ENCODE data around the gene FEM1B.

The FEM1B gene

GRCh38 chr15:68279779-68280753, 2.5 kb downstream of the FEM1B start:
- DNase-seq, result peak; percentile 25
- in situ Hi-C loops (cut with MboI; ENCODE audit: low pct_unique_long_range_greater_than_20kb, low sequenced_read_pairs), result no loop called here

- no peak for DNase-seq
- in situ Hi-C loops (cut with MboI; ENCODE audit: low pct_unique_long_range_greater_than_20kb, low sequenced_read_pairs), result no loop called here
Measured at GRCh38 chr15:68281008-68281407, 3.5 kb downstream of the FEM1B start.

- no peak for DNase-seq
- in situ Hi-C loops (cut with MboI; ENCODE audit: low pct_unique_long_range_greater_than_20kb, low sequenced_read_pairs), result no loop called here
Measured at GRCh38 chr15:68283401-68283800, 5.9 kb downstream of the FEM1B start.

- no peak for DNase-seq
- in situ Hi-C loops (cut with MboI; ENCODE audit: low pct_unique_long_range_greater_than_20kb, low sequenced_read_pairs), result no loop called here
Measured at GRCh38 chr15:68284616-68285258, 7.2 kb downstream of the FEM1B start.

- in situ Hi-C loops (cut with MboI; ENCODE audit: low pct_unique_long_range_greater_than_20kb, low sequenced_read_pairs), result no loop called here
- no peak for DNase-seq
Measured at GRCh38 chr15:68285259-68285980, 7.9 kb downstream of the FEM1B start.

- DNase-seq, result no peak
- in situ Hi-C loops (cut with MboI; ENCODE audit: low pct_unique_long_range_greater_than_20kb, low sequenced_read_pairs), result no loop called here
Measured at GRCh38 chr15:68286256-68286655, 8.7 kb downstream of the FEM1B start.

GRCh38 chr15:68289057-68289456, 11.5 kb downstream of the FEM1B start:
- in situ Hi-C loops (cut with MboI; ENCODE audit: low pct_unique_long_range_greater_than_20kb, low sequenced_read_pairs), result no loop called here
- no peak for DNase-seq

GRCh38 chr15:68289621-68290352, 12.2 kb downstream of the FEM1B start:
- DNase-seq, result no peak
- in situ Hi-C loops (cut with MboI; ENCODE audit: low pct_unique_long_range_greater_than_20kb, low sequenced_read_pairs), result no loop called here

GRCh38 chr15:68290715-68291114, 13.2 kb downstream of the FEM1B start:
- in situ Hi-C loops (cut with MboI; ENCODE audit: low pct_unique_long_range_greater_than_20kb, low sequenced_read_pairs), result no loop called here
- DNase-seq, result no peak

- DNase-seq, result no peak
Measured at GRCh38 chr15:68292157-68292781, 14.7 kb downstream of the FEM1B start.

GRCh38 chr15:68292967-68293366, 15.4 kb downstream of the FEM1B start:
- no peak for DNase-seq
- in situ Hi-C loops (cut with MboI; ENCODE audit: low pct_unique_long_range_greater_than_20kb, low sequenced_read_pairs), result no loop called here

More at GRCh38 chr15:68292157-68292781, 14.7 kb downstream of the FEM1B start:
- in situ Hi-C loops (cut with MboI; ENCODE audit: low pct_unique_long_range_greater_than_20kb, low sequenced_read_pairs), result no loop called here

- DNase-seq, result no peak
Measured at GRCh38 chr15:68295014-68295805, 17.7 kb downstream of the FEM1B start.

GRCh38 chr15:68298336-68298735, 20.8 kb downstream of the FEM1B start:
- no peak for DNase-seq
- in situ Hi-C loops (cut with MboI; ENCODE audit: low pct_unique_long_range_greater_than_20kb, low sequenced_read_pairs), result no loop called here

More at GRCh38 chr15:68295014-68295805, 17.7 kb downstream of the FEM1B start:
- in situ Hi-C loops (cut with MboI; ENCODE audit: low pct_unique_long_range_greater_than_20kb, low sequenced_read_pairs), result no loop called here

- in situ Hi-C loops (cut with MboI; ENCODE audit: low pct_unique_long_range_greater_than_20kb, low sequenced_read_pairs), result no loop called here
- no peak for DNase-seq
Measured at GRCh38 chr15:68298882-68299381, 21.4 kb downstream of the FEM1B start.

GRCh38 chr15:68299436-68299835, 21.9 kb downstream of the FEM1B start:
- no peak for DNase-seq
- in situ Hi-C loops (cut with MboI; ENCODE audit: low pct_unique_long_range_greater_than_20kb, low sequenced_read_pairs), result no loop called here

- no peak for DNase-seq
- in situ Hi-C loops (cut with MboI; ENCODE audit: low pct_unique_long_range_greater_than_20kb, low sequenced_read_pairs), result no loop called here
Measured at GRCh38 chr15:68300115-68300940, 22.8 kb downstream of the FEM1B start.

- peak; percentile 54 for DNase-seq
- in situ Hi-C loops (cut with MboI; ENCODE audit: low pct_unique_long_range_greater_than_20kb, low sequenced_read_pairs), result no loop called here
Measured at GRCh38 chr15:68301301-68301700, 23.8 kb downstream of the FEM1B start.

Measured in KBM-7 (cell line).